PC-9 (cell line): ENCODE data around the gene COMT. TPM values are rescaled to one million over a fixed set of nuclear protein-coding genes. Genes with fewer than 3 reads are reported as not detected.

Experiments used
- BruUV-seq: library from RNA; stranded (reverse); fragments of 400-500 nt; replicated peaks from 2 replicates; lab custom pipeline; 2021; lab: Mats Ljungman, UMichigan
- CTCF ChIA-PET: fragments of 300-600 bp; sonication (Branson Sonifier 250); formaldehyde crosslinking; loops from one replicate; lab custom pipeline; 2022; ENCODE audit warnings: antibody characterized with exemption; lab: Charles Lee
- POLR2A ChIA-PET: fragments of 300-600 bp; sonication (Branson Sonifier 250); formaldehyde crosslinking; loops from one replicate; lab custom pipeline; 2022; ENCODE audit warnings: antibody characterized with exemption; ENCODE audit not compliant: unreplicated experiment; lab: Charles Lee
- DNase-seq, 2 experiments: peaks; one replicate each; pipeline versions ENCODE4 v3.0.0 to v3.0.0-alpha.2; 2015 to 2022; ENCODE audit warnings: mixed read lengths in 1 of 2
- H2AFZ ChIP-seq: fragments of 200-600 bp; sonication (generic); 2 replicates; pipeline ENCODE4 v1.8.1; 2017; ENCODE audit warnings: antibody characterized with exemption
- H3F3A ChIP-seq: fragments of 200-600 bp; sonication (generic); 2 replicates; pipeline ENCODE4 v1.8.1; 2017; ENCODE audit warnings: antibody characterized with exemption, mild to moderate bottlenecking, low read depth; ENCODE audit not compliant: insufficient read depth
- H3K27ac ChIP-seq: fragments of 200-600 bp; sonication (generic); 2 replicates; pipeline ENCODE4 v1.6.1; 2016; ENCODE audit warnings: mixed run types
- H3K27me3 ChIP-seq: fragments of 200-600 bp; sonication (generic); 2 replicates; pipeline ENCODE4 v1.6.1; 2016; ENCODE audit warnings: low read depth, mixed run types; ENCODE audit not compliant: insufficient read depth
- H3K36me3 ChIP-seq: fragments of 200-600 bp; sonication (generic); 2 replicates; pipeline ENCODE4 v1.6.1; 2016; ENCODE audit warnings: low read depth, mixed run types
- H3K4me1 ChIP-seq: fragments of 200-600 bp; sonication (generic); replicated peaks from 2 replicates; pipeline ENCODE4 v1.6.1; 2016; ENCODE audit warnings: mixed run types; ENCODE audit not compliant: insufficient read depth
- H3K4me2 ChIP-seq: fragments of 200-600 bp; sonication (generic); 2 replicates; pipeline ENCODE4 v1.6.1; 2017; ENCODE audit warnings: mixed run types
- H3K4me3 ChIP-seq: fragments of 200-600 bp; sonication (generic); 2 replicates; pipeline ENCODE4 v1.6.1; 2016; ENCODE audit warnings: mixed run types
- H3K79me2 ChIP-seq: fragments of 200-600 bp; sonication (generic); 2 replicates; pipeline ENCODE4 v1.6.1; 2017; ENCODE audit warnings: low read depth, mixed run types
- H3K9me2 ChIP-seq: fragments of 200-600 bp; sonication (generic); 2 replicates; pipeline ENCODE4 v1.8.1; 2017; ENCODE audit warnings: mild to moderate bottlenecking; ENCODE audit not compliant: insufficient read depth
- H3K9me3 ChIP-seq: fragments of 200-600 bp; sonication (generic); 2 replicates; pipeline ENCODE4 v1.8.1; 2016; ENCODE audit warnings: low read depth; ENCODE audit not compliant: insufficient read depth
- H4K20me1 ChIP-seq: fragments of 200-600 bp; sonication (generic); 2 replicates; pipeline ENCODE4 v1.8.1; 2017; ENCODE audit not compliant: insufficient read depth
- CTCF ChIP-seq: fragments of 200-600 bp; sonication (generic); conservative IDR thresholded peaks from 2 replicates; pipeline ENCODE4 v1.6.1; 2017; ENCODE audit warnings: mixed run types, antibody characterized with exemption, mild to moderate bottlenecking, moderate library complexity
- EZH2 ChIP-seq: fragments of 200-600 bp; sonication (generic); IDR thresholded peaks from 2 replicates; pipeline ENCODE4 v1.8.0; 2017; ENCODE audit warnings: antibody characterized with exemption, low read depth
- intact Hi-C: fragments of 100-400 bp; cut with micrococcal nuclease; formaldehyde crosslinking; loops from one replicate; pipeline ENCODE4 v1.10.0; 2022; ENCODE audit not compliant: unreplicated experiment
- total RNA-seq: library from RNA; stranded (reverse); gene quantifications from 2 replicates; pipeline ENCODE4 v1.2.3, GENCODE V29; 2021

COMT gene
- total RNA-seq, 1 experiment from 2014 or later = 99.9 TPM

GRCh38 chr22:20014526-20015186, 73.1 kb downstream of the COMT start:
- no peak overlapping the region for H3K4me2 ChIP-seq
- H3F3A ChIP-seq = no peaks in the 10 kb centered on the region
- H4K20me1 ChIP-seq = no peaks in the 10 kb centered on the region
- H3K4me3 ChIP-seq = no peak overlapping the region
- no peaks in the 10 kb centered on the region for H3K9me3 ChIP-seq
- intact Hi-C loops = no loop called here
- no TSS peak for BruUV-seq
- ChIA-PET CTCF (no interaction called here), POLR2A (no interaction called here)
- H3K79me2 ChIP-seq = no peaks in the 10 kb centered on the region
- H3K9me2 ChIP-seq = no peaks in the 10 kb centered on the region
- no peaks in the 10 kb centered on the region for H3K4me1 ChIP-seq
- H3K27me3 ChIP-seq = no peaks in the 10 kb centered on the region
- H3K36me3 ChIP-seq = no peaks in the 10 kb centered on the region
- H2AFZ ChIP-seq = no peak overlapping the region
- H3K27ac ChIP-seq = no peak overlapping the region
- no peak for DNase-seq
- TF ChIP-seq CTCF (no peak), EZH2 (no peak)

- Histone ChIP-seq H2AFZ (no peak overlapping the region), H3K36me3 (no peaks in the 10 kb centered on the region), H3F3A (no peaks in the 10 kb centered on the region), H3K27ac (no peak overlapping the region), H3K4me1 (no peaks in the 10 kb centered on the region), H3K4me3 (no peak overlapping the region), H3K27me3 (no peaks in the 10 kb centered on the region), H3K9me2 (no peaks in the 10 kb centered on the region), H3K4me2 (no peak overlapping the region), H4K20me1 (no peaks in the 10 kb centered on the region), H3K9me3 (no peaks in the 10 kb centered on the region), H3K79me2 (no peaks in the 10 kb centered on the region)
- ChIA-PET CTCF (no interaction called here), POLR2A (no interaction called here)
- no TSS peak for BruUV-seq
- no peak for DNase-seq
- TF ChIP-seq CTCF (no peak), EZH2 (no peak)
- intact Hi-C loops = no loop called here
Measured at GRCh38 chr22:20015187-20015625, 73.6 kb downstream of the COMT start.

GRCh38 chr22:20015971-20016733, 74.6 kb downstream of the COMT start:
- no peaks in the 10 kb centered on the region for H4K20me1 ChIP-seq
- ChIA-PET POLR2A (no interaction called here), CTCF (no interaction called here)
- no peak for DNase-seq
- H3K79me2 ChIP-seq = peaks cover 1% of the 10 kb centered on the region; the same call in 1 of the 2 replicates
- no peaks in the 10 kb centered on the region for H3K36me3 ChIP-seq
- H3K9me3 ChIP-seq = no peaks in the 10 kb centered on the region
- intact Hi-C loops = no loop called here
- TF ChIP-seq CTCF = no peak
- no peak for TF ChIP-seq EZH2
- H3K27me3 ChIP-seq = no peaks in the 10 kb centered on the region
- no peaks in the 10 kb centered on the region for H3F3A ChIP-seq
- peak overlapping the region; percentile 74; the same call in 1 of the 2 replicates for H2AFZ ChIP-seq
- no TSS peak for BruUV-seq
- H3K27ac ChIP-seq = no peak overlapping the region
- H3K4me2 ChIP-seq = peak overlapping the region; percentile 79
- no peaks in the 10 kb centered on the region for H3K9me2 ChIP-seq
- H3K4me1 ChIP-seq = no peaks in the 10 kb centered on the region
- peak overlapping the region; percentile 69; the same call in 1 of the 2 replicates for H3K4me3 ChIP-seq
